Measurements from ENCODE around the gene OR4A47. TPM values are rescaled to one million over a fixed set of nuclear protein-coding genes. Genes with fewer than 3 reads are reported as not detected.
"Not testable (repeated sequence)": the region's sequence is repeated elsewhere in the genome, so short reads cannot be mapped to it uniquely, and the experiment has no call there.

OR4A47 gene
- total RNA-seq (2021; ENCODE audit: unreplicated experiment) = not detected
- not detected in 2 replicates for polyA plus RNA-seq (2012)
- Bru-seq, nascent RNA = not detected
- BruChase-seq, experiment 1, labeled RNA remaining after a 6-hour chase = not detected
- BruChase-seq, experiment 2, labeled RNA remaining after a 2-hour chase = not detected
- long read RNA-seq = 0 reads

DNA sequence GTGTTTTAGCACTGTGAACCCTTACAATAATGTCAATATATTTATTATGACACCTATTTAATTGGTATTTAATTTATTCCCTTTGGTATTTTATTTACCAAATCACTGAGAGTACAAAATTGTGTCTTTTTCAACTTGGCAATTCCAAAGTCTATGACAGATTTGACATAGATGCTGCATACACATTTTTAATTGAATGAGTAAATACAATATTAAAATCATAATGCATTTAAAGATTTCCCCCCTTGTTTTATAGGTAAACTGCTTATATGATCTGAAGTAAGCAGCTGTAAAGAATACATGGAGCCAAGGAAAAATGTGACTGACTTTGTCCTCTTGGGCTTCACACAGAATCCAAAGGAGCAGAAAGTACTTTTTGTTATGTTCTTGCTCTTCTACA is at the start of gene OR4A47:
OR4A47 (plus strand) TSS at position 301 of the 400 bp plus-strand sequence; CDS start at position 301, 0 bp downstream.
- H3K9ac ChIP-seq (ENCODE audit: low read length); RAD21 ChIA-PET (ENCODE audit: low non-redundant PET in 1 of 2, low total read pairs in 2 of 2, uncharacterized antibody in 2 of 2, unreplicated experiment in 2 of 2): not testable (repeated sequence)

DNA sequence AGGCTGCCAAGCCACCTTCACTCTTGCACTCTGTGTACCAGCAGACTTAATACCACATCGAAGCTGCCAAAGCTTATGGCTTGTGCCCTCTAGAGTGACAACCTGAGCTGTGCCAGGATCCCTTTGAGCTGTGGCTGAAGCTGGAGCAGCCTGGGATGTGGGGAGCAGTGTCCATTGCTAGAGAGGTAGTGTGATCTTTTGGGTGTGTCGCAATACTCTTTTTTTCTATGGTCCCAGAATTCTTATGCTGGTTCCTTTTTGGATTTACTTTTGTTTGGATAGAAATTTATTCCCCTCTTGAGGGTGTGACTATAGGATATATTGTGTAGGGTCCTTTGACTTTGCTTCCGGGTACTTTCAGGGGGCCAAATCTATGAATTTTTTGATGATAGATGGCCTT is 32.7 kb upstream of the OR4A47 start:
- H3K4me2 ChIP-seq (ENCODE audit: low read length); H3K9me3 ChIP-seq (ENCODE audit: control insufficient read depth in 1 of 2, insufficient read depth in 1 of 2, low read depth in 1 of 2, low read length in 2 of 2); H4K20me1 ChIP-seq (ENCODE audit: insufficient read depth); H3K36me3 ChIP-seq (ENCODE audit: control insufficient read depth in 1 of 2, insufficient read depth in 2 of 2, low read length in 2 of 2); H3K79me2 ChIP-seq (ENCODE audit: insufficient read depth, low read length); H3K9ac ChIP-seq (ENCODE audit: low read length); CTCF ChIA-PET; H3K27ac ChIP-seq (ENCODE audit: low read depth, low read length); DNase-seq (ENCODE audit: low read depth, low spot score); H3K4me1 ChIP-seq (ENCODE audit: control insufficient read depth in 1 of 2, insufficient read depth in 2 of 2, low read length in 2 of 2); ATAC-seq; POLR2A ChIA-PET; RAD21 ChIA-PET (ENCODE audit: low non-redundant PET in 1 of 2, low total read pairs in 2 of 2, uncharacterized antibody in 2 of 2, unreplicated experiment in 2 of 2); BruUV-seq (replicated peaks); H3K27me3 ChIP-seq (ENCODE audit: insufficient read depth, low read length); H3K9me2 ChIP-seq (ENCODE audit: insufficient read depth); intact Hi-C loops (cut with micrococcal nuclease); H2AFZ ChIP-seq (ENCODE audit: low read depth, low read length, poor library complexity, severe bottlenecking); H3K4me3 ChIP-seq (replicated peaks in 1 of 2; ENCODE audit: low read depth in 1 of 2, low read length in 2 of 2): not testable (repeated sequence)

More for the DNA sequence above, at the start of gene OR4A47:
- H4K20me1 ChIP-seq (ENCODE audit: insufficient read depth); H3K79me2 ChIP-seq (ENCODE audit: insufficient read depth, low read length); H3K27ac ChIP-seq (ENCODE audit: low read depth, low read length); H3K4me1 ChIP-seq (ENCODE audit: control insufficient read depth in 1 of 2, insufficient read depth in 2 of 2, low read length in 2 of 2); ATAC-seq; H3K27me3 ChIP-seq (ENCODE audit: insufficient read depth, low read length); intact Hi-C loops (cut with micrococcal nuclease); H3K9me3 ChIP-seq (ENCODE audit: control insufficient read depth in 1 of 2, insufficient read depth in 1 of 2, low read depth in 1 of 2, low read length in 2 of 2); H3K4me2 ChIP-seq (ENCODE audit: low read length); POLR2A ChIA-PET; CTCF ChIA-PET; H2AFZ ChIP-seq (ENCODE audit: low read depth, low read length, poor library complexity, severe bottlenecking); H3K4me3 ChIP-seq (replicated peaks in 1 of 2; ENCODE audit: low read depth in 1 of 2, low read length in 2 of 2); DNase-seq (ENCODE audit: low read depth, low spot score); H3K36me3 ChIP-seq (ENCODE audit: control insufficient read depth in 1 of 2, insufficient read depth in 2 of 2, low read length in 2 of 2); BruUV-seq (replicated peaks); H3K9me2 ChIP-seq (ENCODE audit: insufficient read depth): not testable (repeated sequence)

GRCh38 chr11:48473966-48474365 is 14.6 kb upstream of the OR4A47 start:
- POLR2A ChIA-PET; intact Hi-C loops (cut with micrococcal nuclease); H3K9ac ChIP-seq (ENCODE audit: low read length); H3K4me2 ChIP-seq (ENCODE audit: low read length); H3K9me3 ChIP-seq (ENCODE audit: control insufficient read depth in 1 of 2, insufficient read depth in 1 of 2, low read depth in 1 of 2, low read length in 2 of 2); DNase-seq (ENCODE audit: low read depth, low spot score); ATAC-seq; H2AFZ ChIP-seq (ENCODE audit: low read depth, low read length, poor library complexity, severe bottlenecking); CTCF ChIA-PET; H3K4me3 ChIP-seq (replicated peaks in 1 of 2; ENCODE audit: low read depth in 1 of 2, low read length in 2 of 2); H3K79me2 ChIP-seq (ENCODE audit: insufficient read depth, low read length); H3K27me3 ChIP-seq (ENCODE audit: insufficient read depth, low read length); BruUV-seq (replicated peaks); H3K36me3 ChIP-seq (ENCODE audit: control insufficient read depth in 1 of 2, insufficient read depth in 2 of 2, low read length in 2 of 2); H3K4me1 ChIP-seq (ENCODE audit: control insufficient read depth in 1 of 2, insufficient read depth in 2 of 2, low read length in 2 of 2); H3K27ac ChIP-seq (ENCODE audit: low read depth, low read length); H4K20me1 ChIP-seq (ENCODE audit: insufficient read depth); H3K9me2 ChIP-seq (ENCODE audit: insufficient read depth); RAD21 ChIA-PET (ENCODE audit: low non-redundant PET in 1 of 2, low total read pairs in 2 of 2, uncharacterized antibody in 2 of 2, unreplicated experiment in 2 of 2): not testable (repeated sequence)

DNA sequence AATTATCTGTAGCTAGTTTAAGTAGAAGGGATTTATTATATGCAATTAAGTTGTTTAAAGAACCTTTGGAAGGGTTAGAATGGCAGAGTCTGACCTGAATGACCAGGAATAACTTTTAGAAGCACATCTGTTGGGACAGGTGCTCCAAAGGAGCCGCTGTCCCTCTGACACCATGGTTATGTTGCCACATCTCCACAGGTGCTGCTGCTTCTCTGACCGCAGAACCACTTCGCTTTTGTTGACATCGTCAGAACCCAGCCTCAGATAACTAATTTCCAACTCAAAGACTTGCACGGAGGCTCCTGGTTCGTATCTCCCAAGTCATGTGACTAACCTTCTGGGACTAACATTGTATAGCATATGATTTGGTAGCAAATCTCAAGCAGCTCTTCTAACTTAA is 13.9 kb upstream of the OR4A47 start:
- CTCF ChIA-PET; DNase-seq (ENCODE audit: low read depth, low spot score); POLR2A ChIA-PET; H4K20me1 ChIP-seq (ENCODE audit: insufficient read depth); H3K27me3 ChIP-seq (ENCODE audit: insufficient read depth, low read length); H3K36me3 ChIP-seq (ENCODE audit: control insufficient read depth in 1 of 2, insufficient read depth in 2 of 2, low read length in 2 of 2); intact Hi-C loops (cut with micrococcal nuclease); H3K4me2 ChIP-seq (ENCODE audit: low read length); H3K79me2 ChIP-seq (ENCODE audit: insufficient read depth, low read length); H3K9me3 ChIP-seq (ENCODE audit: control insufficient read depth in 1 of 2, insufficient read depth in 1 of 2, low read depth in 1 of 2, low read length in 2 of 2); H3K9ac ChIP-seq (ENCODE audit: low read length); ATAC-seq; H3K4me1 ChIP-seq (ENCODE audit: control insufficient read depth in 1 of 2, insufficient read depth in 2 of 2, low read length in 2 of 2); H3K27ac ChIP-seq (ENCODE audit: low read depth, low read length); BruUV-seq (replicated peaks); H2AFZ ChIP-seq (ENCODE audit: low read depth, low read length, poor library complexity, severe bottlenecking); H3K9me2 ChIP-seq (ENCODE audit: insufficient read depth); RAD21 ChIA-PET (ENCODE audit: low non-redundant PET in 1 of 2, low total read pairs in 2 of 2, uncharacterized antibody in 2 of 2, unreplicated experiment in 2 of 2); H3K4me3 ChIP-seq (replicated peaks in 1 of 2; ENCODE audit: low read depth in 1 of 2, low read length in 2 of 2): not testable (repeated sequence)

- H3K9ac ChIP-seq (ENCODE audit: low read length); CTCF ChIA-PET; ATAC-seq; H3K27ac ChIP-seq (ENCODE audit: low read depth, low read length); H3K9me3 ChIP-seq (ENCODE audit: control insufficient read depth in 1 of 2, insufficient read depth in 1 of 2, low read depth in 1 of 2, low read length in 2 of 2); H2AFZ ChIP-seq (ENCODE audit: low read depth, low read length, poor library complexity, severe bottlenecking); H3K4me2 ChIP-seq (ENCODE audit: low read length); H4K20me1 ChIP-seq (ENCODE audit: insufficient read depth); H3K4me3 ChIP-seq (replicated peaks in 1 of 2; ENCODE audit: low read depth in 1 of 2, low read length in 2 of 2); intact Hi-C loops (cut with micrococcal nuclease); H3K9me2 ChIP-seq (ENCODE audit: insufficient read depth); RAD21 ChIA-PET (ENCODE audit: low non-redundant PET in 1 of 2, low total read pairs in 2 of 2, uncharacterized antibody in 2 of 2, unreplicated experiment in 2 of 2); DNase-seq (ENCODE audit: low read depth, low spot score); H3K4me1 ChIP-seq (ENCODE audit: control insufficient read depth in 1 of 2, insufficient read depth in 2 of 2, low read length in 2 of 2); POLR2A ChIA-PET; H3K27me3 ChIP-seq (ENCODE audit: insufficient read depth, low read length); BruUV-seq (replicated peaks); H3K79me2 ChIP-seq (ENCODE audit: insufficient read depth, low read length); H3K36me3 ChIP-seq (ENCODE audit: control insufficient read depth in 1 of 2, insufficient read depth in 2 of 2, low read length in 2 of 2): not testable (repeated sequence)
Measured at GRCh38 chr11:48506169-48506568, 17.6 kb downstream of the OR4A47 start.

All from HCT116 (cell line).